ENCODE measurements around the gene STX17.

STX17 gene

DNA sequence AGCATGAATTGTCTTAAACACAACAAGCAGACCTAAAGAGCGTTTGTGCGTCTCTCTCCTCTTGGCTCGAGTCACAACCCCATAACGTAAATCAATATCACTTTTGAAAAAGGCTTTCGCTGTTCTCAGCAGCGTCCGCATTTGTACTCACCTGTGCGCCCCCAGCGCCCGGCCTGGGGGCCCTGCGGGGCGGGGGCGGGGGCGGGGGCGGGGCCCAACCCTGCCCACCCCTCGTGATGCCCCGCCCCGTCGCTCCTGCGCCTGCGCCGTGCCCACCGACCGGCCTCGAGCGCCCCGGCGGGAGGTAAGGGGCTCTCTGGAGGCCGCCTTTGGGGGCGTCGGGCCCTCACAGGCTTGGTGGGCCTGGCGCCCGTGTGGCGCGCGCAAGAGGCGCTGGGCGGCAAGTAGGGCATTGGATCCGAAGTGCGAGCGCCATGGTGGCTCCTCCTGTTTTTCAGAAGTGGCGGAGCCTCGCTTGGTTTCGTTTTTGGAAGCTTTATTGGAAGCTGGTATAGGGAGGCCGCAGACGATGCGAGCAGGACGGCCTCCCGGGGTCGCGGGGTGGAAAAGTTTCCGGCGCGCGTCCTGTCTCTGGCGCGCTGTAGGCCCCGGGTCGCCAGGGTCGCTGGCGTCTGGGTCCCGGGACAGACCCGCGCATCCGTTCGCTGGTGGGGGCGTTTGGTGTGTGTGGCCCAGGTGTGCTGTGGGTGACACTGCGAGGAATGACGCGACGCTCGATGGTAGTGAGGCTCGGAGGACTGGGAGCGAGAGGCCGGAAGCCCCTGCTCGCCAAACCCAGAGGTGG, at the start of gene STX17 (continued):
- TF ChIP-seq ZNF362 (tag by site-specific recombination; IDR thresholded peaks at IDR 0.05) (no peak), PRDM10 (tag by site-specific recombination; IDR thresholded peaks at IDR 0.05) (peak; percentile 46; the same call in 1 of the 2 replicates), ZNF560 (tag by site-specific recombination; IDR thresholded peaks at IDR 0.05; ENCODE audit: borderline replicate concordance) (no peak), ZNF324 (tag by site-specific recombination; IDR thresholded peaks at IDR 0.05) (peak; percentile 55; the same call in 1 of the 2 replicates), TSHZ1 (tag by site-specific recombination; IDR thresholded peaks at IDR 0.05; ENCODE audit: borderline replicate concordance) (no peak), ZNF785 (tag by site-specific recombination; IDR thresholded peaks at IDR 0.05) (no peak), SETDB1 (IDR thresholded peaks at IDR 0.05; ENCODE audit: insufficient read length, low read length) (no peak), HOXA7 (CRISPR knock-in tag; IDR thresholded peaks at IDR 0.05; ENCODE audit: borderline replicate concordance) (no peak), ZNF48 (tag by site-specific recombination; IDR thresholded peaks at IDR 0.05) (no peak), OSR2 (tag by site-specific recombination; IDR thresholded peaks at IDR 0.05) (no peak), ZNF354C (tag by site-specific recombination; IDR thresholded peaks at IDR 0.05; ENCODE audit: borderline replicate concordance, low read depth) (no peak), ZNF391 (tag by site-specific recombination; IDR thresholded peaks at IDR 0.05; ENCODE audit: borderline replicate concordance, low read depth) (no peak), ZSCAN23 (tag by site-specific recombination; IDR thresholded peaks at IDR 0.05) (0 out of 2 replicates have a peak, but pooled peaks have one; percentile 15), ZNF169 (tag by site-specific recombination; IDR thresholded peaks at IDR 0.05) (no peak), ZNF112 (tag by site-specific recombination; IDR thresholded peaks at IDR 0.05) (no peak), ZSCAN16 (tag by site-specific recombination; IDR thresholded peaks at IDR 0.05) (0 out of 2 replicates have a peak, but pooled peaks have one; percentile 66), ZNF26 (tag by site-specific recombination; IDR thresholded peaks at IDR 0.05) (no peak), HOXD13 (CRISPR knock-in tag; IDR thresholded peaks at IDR 0.05; ENCODE audit: borderline replicate concordance) (no peak), ZNF626 (tag by site-specific recombination; IDR thresholded peaks at IDR 0.05) (no peak), ZNF157 (tag by site-specific recombination; IDR thresholded peaks at IDR 0.05) (no peak)
- TF ChIP-seq, protein P1, sequence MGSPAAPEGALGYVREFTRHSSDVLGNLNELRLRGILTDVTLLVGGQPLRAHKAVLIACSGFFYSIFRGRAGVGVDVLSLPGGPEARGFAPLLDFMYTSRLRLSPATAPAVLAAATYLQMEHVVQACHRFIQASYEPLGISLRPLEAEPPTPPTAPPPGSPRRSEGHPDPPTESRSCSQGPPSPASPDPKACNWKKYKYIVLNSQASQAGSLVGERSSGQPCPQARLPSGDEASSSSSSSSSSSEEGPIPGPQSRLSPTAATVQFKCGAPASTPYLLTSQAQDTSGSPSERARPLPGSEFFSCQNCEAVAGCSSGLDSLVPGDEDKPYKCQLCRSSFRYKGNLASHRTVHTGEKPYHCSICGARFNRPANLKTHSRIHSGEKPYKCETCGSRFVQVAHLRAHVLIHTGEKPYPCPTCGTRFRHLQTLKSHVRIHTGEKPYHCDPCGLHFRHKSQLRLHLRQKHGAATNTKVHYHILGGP (tag by site-specific recombination; IDR thresholded peaks at IDR 0.05), result no peak
- TF ChIP-seq, protein P2, sequence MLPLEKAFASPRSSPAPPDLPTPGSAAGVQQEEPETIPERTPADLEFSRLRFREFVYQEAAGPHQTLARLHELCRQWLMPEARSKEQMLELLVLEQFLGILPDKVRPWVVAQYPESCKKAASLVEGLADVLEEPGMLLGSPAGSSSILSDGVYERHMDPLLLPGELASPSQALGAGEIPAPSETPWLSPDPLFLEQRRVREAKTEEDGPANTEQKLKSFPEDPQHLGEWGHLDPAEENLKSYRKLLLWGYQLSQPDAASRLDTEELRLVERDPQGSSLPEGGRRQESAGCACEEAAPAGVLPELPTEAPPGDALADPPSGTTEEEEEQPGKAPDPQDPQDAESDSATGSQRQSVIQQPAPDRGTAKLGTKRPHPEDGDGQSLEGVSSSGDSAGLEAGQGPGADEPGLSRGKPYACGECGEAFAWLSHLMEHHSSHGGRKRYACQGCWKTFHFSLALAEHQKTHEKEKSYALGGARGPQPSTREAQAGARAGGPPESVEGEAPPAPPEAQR (tag by site-specific recombination; IDR thresholded peaks at IDR 0.05), result no peak
- TF ChIP-seq, protein P3, sequence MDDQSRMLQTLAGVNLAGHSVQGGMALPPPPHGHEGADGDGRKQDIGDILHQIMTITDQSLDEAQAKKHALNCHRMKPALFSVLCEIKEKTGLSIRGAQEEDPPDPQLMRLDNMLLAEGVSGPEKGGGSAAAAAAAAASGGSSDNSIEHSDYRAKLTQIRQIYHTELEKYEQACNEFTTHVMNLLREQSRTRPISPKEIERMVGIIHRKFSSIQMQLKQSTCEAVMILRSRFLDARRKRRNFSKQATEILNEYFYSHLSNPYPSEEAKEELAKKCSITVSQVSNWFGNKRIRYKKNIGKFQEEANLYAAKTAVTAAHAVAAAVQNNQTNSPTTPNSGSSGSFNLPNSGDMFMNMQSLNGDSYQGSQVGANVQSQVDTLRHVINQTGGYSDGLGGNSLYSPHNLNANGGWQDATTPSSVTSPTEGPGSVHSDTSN (CRISPR knock-in tag; IDR thresholded peaks at IDR 0.05), result no peak
